Keratinocyte (primary cell): Measurements from ENCODE around the gene PCSK6. TPM values are rescaled to one million over a fixed set of nuclear protein-coding genes. Genes with fewer than 3 reads are reported as not detected.

Experiments
- DNase-seq: peaks from one replicate; pipeline ENCODE4 v3.0.0-alpha.2; 2011; ENCODE audit warnings: low read depth, missing footprints, low spot score
- FAIRE-seq: peaks from 2 replicates; lab custom pipeline; 2011; peaks lifted over from hg19 to GRCh38; lab: Jason Lieb, UNC
- H2AFZ ChIP-seq: 2 replicates; pipeline ENCODE4 v1.6.0; 2012; ENCODE audit warnings: low read length, control low read depth, inconsistent platforms; ENCODE audit not compliant: control insufficient read depth
- H3K27ac ChIP-seq: 2 replicates; pipeline ENCODE4 v1.5.1; 2011; ENCODE audit warnings: low read length; ENCODE audit not compliant: control insufficient read depth, insufficient read depth
- H3K27me3 ChIP-seq: 3 replicates; pipeline ENCODE4 v1.6.0; 2011; ENCODE audit warnings: low read length; ENCODE audit not compliant: control insufficient read depth, insufficient read depth; ENCODE audit errors: extremely low read depth
- H3K36me3 ChIP-seq, 2 experiments: 2 replicates in 1 of 2; 3 replicates in 1 of 2; pipeline ENCODE4 v1.5.1; 2011; ENCODE audit warnings: low read length in 2 of 2, mild to moderate bottlenecking in 1 of 2; ENCODE audit not compliant: control insufficient read depth in 2 of 2, insufficient read depth in 2 of 2; ENCODE audit errors: extremely low read depth in 1 of 2
- H3K4me1 ChIP-seq: 3 replicates; pipeline ENCODE4 v1.5.1; 2011; ENCODE audit warnings: low read length; ENCODE audit not compliant: control insufficient read depth, insufficient read depth; ENCODE audit errors: extremely low read depth
- H3K4me2 ChIP-seq: 3 replicates; pipeline ENCODE4 v1.6.0; 2011; ENCODE audit warnings: low read depth, low read length; ENCODE audit not compliant: control insufficient read depth, insufficient read depth; ENCODE audit errors: extremely low read depth
- H3K4me3 ChIP-seq, 3 experiments: fragments of 200-600 bp in 1 of 3; sonication (generic) in 1 of 3; 2 replicates in 2 of 3; 3 replicates in 1 of 3; pipeline ENCODE4 v1.5.1; 2011 to 2016; ENCODE audit warnings: low read length in 3 of 3, mild to moderate bottlenecking in 3 of 3, control low read depth in 2 of 3, inconsistent platforms in 1 of 3, low read depth in 1 of 3, mixed read lengths in 1 of 3, mixed run types in 1 of 3, moderate library complexity in 1 of 3; ENCODE audit not compliant: control insufficient read depth in 2 of 3, insufficient read depth in 2 of 3; ENCODE audit errors: extremely low read depth in 1 of 3
- H3K79me2 ChIP-seq: 2 replicates; pipeline ENCODE4 v1.6.0; 2012; ENCODE audit warnings: low read length; ENCODE audit not compliant: control insufficient read depth, insufficient read depth
- H3K9ac ChIP-seq: 3 replicates; pipeline ENCODE4 v1.6.0; 2011; ENCODE audit warnings: low read length; ENCODE audit not compliant: control insufficient read depth, insufficient read depth; ENCODE audit errors: extremely low read depth
- H3K9me1 ChIP-seq: 3 replicates; pipeline ENCODE4 v1.6.0; 2011; ENCODE audit warnings: low read length; ENCODE audit not compliant: control insufficient read depth, insufficient read depth; ENCODE audit errors: extremely low read depth
- H3K9me3 ChIP-seq: 2 replicates; pipeline ENCODE4 v1.5.1; 2012; ENCODE audit warnings: low read depth, low read length; ENCODE audit not compliant: control insufficient read depth
- H4K20me1 ChIP-seq: 3 replicates; pipeline ENCODE4 v1.6.0; 2011; ENCODE audit warnings: low read length; ENCODE audit not compliant: control insufficient read depth, insufficient read depth; ENCODE audit errors: extremely low read depth
- EZH2 ChIP-seq: IDR thresholded peaks from one replicate; pipeline ENCODE4 v1.6.1; 2012; ENCODE audit warnings: inconsistent platforms, mild to moderate bottlenecking, low read length, moderate library complexity
- dilution Hi-C: fragments of 300-500 bp; cut with MboI; formaldehyde crosslinking; loops from one replicate; pipeline ENCODE4 v1.7.0; 2020; ENCODE audit warnings: low sequenced_read_pairs; ENCODE audit not compliant: extremely low pct_ligation_motif_present
- polyA plus RNA-seq, 5 experiments: library from polyadenylated mRNA; depleted of rRNA in 3 of 5; stranded (reverse) in 3 of 5; stranded (forward) in 1 of 5; unstranded in 1 of 5; fragments of >200 nt; gene quantifications; 1 replicate in 1 of 5; 2 replicates in 3 of 5; 3 replicates in 1 of 5; pipeline versions ENCODE4 v1.2.1 to v1.2.3, GENCODE V29; 2011 to 2012; ENCODE audit warnings: missing spikeins in 2 of 5, low read depth in 1 of 5, low replicate concordance in 1 of 5
- TF ChIP-seq, protein P1 (sequence below), 3 experiments: IDR thresholded peaks in 1 of 3; conservative IDR thresholded peaks in 1 of 3; optimal IDR thresholded peaks in 1 of 3; 2 replicates in 2 of 3; 3 replicates in 1 of 3; pipeline versions ENCODE3 to v1.5.1; 2011; ENCODE audit warnings: low read length in 3 of 3, mild to moderate bottlenecking in 3 of 3, moderate library complexity in 2 of 3, control low read depth in 1 of 3, inconsistent platforms in 1 of 3; ENCODE audit not compliant: insufficient read depth in 2 of 3; ENCODE audit errors: extremely low read depth in 1 of 3

Gene PCSK6
- polyA plus RNA-seq, 1 donor (not counting 4 experiments of a cell fraction or from before 2014, with no cell fraction given) = 3.1 TPM

DNA sequence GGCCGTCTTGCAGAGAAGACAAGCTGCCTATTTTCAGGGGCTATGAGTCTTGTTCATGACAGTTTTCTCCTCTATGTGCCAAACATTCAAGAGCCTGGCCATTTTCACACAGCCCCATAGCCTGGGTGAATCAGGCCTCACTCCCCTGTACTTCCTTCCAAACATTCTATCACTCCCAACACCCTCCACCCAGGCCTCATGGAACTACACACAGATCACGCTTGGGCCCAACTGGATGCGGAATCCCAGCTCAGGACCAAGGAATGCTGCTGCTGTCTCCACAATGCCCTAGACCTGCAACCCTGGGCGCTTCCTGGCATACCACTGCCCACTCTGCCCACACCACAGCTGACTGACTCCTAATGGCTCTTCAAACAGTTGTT, 39.4 kb upstream of the PCSK6 start:
- H3K9me3 ChIP-seq = no peaks in the 10 kb centered on the region
- no peak for FAIRE-seq
- no peaks in the 10 kb centered on the region for H3K9me1 ChIP-seq
- H3K4me3 ChIP-seq = no peak overlapping the region
- H3K4me1 ChIP-seq = no peaks in the 10 kb centered on the region
- DNase-seq = no peak
- H3K36me3 ChIP-seq = no peaks in the 10 kb centered on the region
- no peaks in the 10 kb centered on the region for H3K27me3 ChIP-seq
- dilution Hi-C loops = no loop called here
- no peak overlapping the region for H3K4me2 ChIP-seq
- H3K9ac ChIP-seq = no peak overlapping the region
- H2AFZ ChIP-seq = no peak overlapping the region
- H3K27ac ChIP-seq = no peak overlapping the region
- no peaks in the 10 kb centered on the region for H3K79me2 ChIP-seq
- no peaks in the 10 kb centered on the region for H4K20me1 ChIP-seq
- TF ChIP-seq EZH2 = no peak
- TF ChIP-seq, protein P1, sequence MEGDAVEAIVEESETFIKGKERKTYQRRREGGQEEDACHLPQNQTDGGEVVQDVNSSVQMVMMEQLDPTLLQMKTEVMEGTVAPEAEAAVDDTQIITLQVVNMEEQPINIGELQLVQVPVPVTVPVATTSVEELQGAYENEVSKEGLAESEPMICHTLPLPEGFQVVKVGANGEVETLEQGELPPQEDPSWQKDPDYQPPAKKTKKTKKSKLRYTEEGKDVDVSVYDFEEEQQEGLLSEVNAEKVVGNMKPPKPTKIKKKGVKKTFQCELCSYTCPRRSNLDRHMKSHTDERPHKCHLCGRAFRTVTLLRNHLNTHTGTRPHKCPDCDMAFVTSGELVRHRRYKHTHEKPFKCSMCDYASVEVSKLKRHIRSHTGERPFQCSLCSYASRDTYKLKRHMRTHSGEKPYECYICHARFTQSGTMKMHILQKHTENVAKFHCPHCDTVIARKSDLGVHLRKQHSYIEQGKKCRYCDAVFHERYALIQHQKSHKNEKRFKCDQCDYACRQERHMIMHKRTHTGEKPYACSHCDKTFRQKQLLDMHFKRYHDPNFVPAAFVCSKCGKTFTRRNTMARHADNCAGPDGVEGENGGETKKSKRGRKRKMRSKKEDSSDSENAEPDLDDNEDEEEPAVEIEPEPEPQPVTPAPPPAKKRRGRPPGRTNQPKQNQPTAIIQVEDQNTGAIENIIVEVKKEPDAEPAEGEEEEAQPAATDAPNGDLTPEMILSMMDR (optimal IDR thresholded peaks at IDR 0.05 in 1 of 3, IDR thresholded peaks at IDR 0.05 in 1 of 3, conservative IDR thresholded peaks at IDR 0.05 in 1 of 3; ENCODE audit: extremely low read depth in 1 of 3, insufficient read depth in 2 of 3, low read length in 3 of 3) = no peak

DNA sequence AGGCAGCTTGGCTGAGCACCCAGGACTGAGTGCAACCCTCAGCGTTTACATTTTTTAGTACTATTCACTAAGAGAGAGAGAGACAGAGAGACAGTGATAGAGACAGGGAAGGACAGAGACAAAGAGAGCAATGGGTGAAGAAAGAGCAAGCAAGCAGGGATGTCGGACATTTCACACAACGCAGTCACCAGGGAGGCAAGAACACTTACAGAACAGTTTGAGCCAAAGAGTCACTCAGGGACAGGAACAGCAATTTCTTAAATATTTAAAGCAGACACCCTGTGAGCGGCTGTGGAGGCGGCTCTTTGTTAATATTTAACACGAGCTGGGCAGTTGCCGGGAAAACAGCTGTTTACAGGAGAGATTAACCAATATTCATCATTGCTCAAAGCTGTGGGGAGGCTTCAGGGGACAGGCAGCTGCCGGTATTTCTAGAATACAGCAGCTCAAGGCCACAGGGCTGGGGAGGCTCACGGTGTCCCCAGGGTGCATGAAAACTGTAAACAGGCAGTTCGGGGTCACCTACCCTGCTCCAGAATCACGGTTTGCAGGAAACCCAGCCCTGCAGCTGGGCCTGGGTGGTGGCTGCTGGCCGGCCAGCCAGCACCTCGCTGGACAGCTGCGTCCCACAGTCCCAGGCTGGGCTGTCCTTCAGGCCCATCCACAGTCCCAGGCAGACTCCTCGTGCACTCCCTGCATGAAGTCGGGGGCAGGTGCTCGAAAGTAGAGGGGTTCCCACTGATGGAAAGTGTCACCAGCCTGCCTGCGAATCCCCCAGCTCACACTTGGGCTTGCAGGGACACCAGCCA, 38.8 kb upstream of the PCSK6 start:
- Histone ChIP-seq H3K9me1 (no peaks in the 10 kb centered on the region), H3K27ac (no peak overlapping the region), H3K4me1 (no peaks in the 10 kb centered on the region), H3K27me3 (peaks cover 3% of the 10 kb centered on the region), H3K79me2 (no peaks in the 10 kb centered on the region), H3K36me3 (no peaks in the 10 kb centered on the region), H4K20me1 (no peaks in the 10 kb centered on the region), H3K9me3 (no peaks in the 10 kb centered on the region), H3K4me3 (no peak overlapping the region), H3K9ac (no peak overlapping the region), H2AFZ (no peak overlapping the region), H3K4me2 (no peak overlapping the region)
- FAIRE-seq (no peak), DNase-seq (no peak)
- dilution Hi-C loops = no loop called here
- TF ChIP-seq, protein P1 (optimal IDR thresholded peaks at IDR 0.05 in 1 of 3, IDR thresholded peaks at IDR 0.05 in 1 of 3, conservative IDR thresholded peaks at IDR 0.05 in 1 of 3; ENCODE audit: extremely low read depth in 1 of 3, insufficient read depth in 2 of 3, low read length in 3 of 3) = no peak
- no peak for TF ChIP-seq EZH2
